GM19240 (cell line): ENCODE measurements around the gene ZCCHC17.

Experiments
- DNase-seq: peaks from one replicate; pipeline ENCODE4 v3.0.0; 2011; ENCODE audit warnings: low spot score; ENCODE audit not compliant: insufficient read length

Gene ZCCHC17

DNA sequence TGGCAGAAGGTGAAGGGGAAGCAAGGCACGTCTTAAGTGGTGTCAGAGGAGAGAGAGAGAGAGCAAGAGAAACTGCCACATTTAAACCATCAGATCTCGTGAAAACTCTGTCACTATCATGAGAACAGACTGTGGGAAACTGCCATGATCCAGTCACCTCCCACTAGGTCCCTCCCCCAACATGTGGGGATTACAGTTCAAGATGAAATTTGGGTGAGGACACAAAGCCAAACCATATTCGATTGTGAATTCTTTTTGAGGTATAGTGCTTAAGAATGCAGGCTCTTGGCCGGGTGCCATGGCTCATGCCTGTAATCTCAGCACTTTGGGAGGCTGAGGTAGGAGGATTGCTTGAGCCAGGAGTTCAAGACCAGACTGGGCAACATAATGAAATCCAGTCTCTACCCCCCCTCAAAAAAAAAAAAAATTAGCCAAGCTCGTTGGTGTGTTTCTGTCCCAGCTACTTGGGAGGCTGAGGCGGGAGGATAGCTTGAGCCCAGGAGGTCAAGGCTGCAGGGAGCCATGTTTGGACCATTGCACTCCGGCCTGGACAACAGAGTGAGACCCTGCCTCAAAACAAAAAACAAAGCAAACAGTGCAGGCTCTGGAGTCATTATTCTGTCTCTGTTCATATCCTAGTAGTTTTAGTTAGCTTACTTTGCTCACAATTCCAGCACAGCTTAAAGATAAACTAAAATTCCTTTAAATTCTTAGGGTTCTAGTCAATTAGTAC is 6.0 kb downstream of the ZCCHC17 start:
- no peak for DNase-seq

DNA sequence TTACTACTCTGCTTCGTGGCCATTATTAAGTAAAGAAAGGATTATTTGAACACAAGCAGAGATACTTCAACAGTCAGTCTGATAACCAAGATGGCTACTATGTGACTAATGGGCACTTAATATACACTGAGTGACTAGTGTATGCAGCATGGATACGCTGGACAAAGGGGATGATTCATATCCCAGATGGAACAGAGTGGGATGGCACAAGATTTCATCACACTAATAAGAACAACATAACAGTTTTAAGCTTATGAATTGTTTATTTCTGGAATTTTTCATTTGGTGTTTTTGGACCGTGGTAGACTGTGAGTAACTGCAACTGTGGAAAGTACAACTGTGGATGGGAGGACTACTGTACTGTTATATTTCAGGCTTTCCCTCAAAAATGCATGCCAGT is 9.4 kb downstream of the ZCCHC17 start:
- no peak for DNase-seq

- DNase-seq, result no peak
These were observed 11.2 kb downstream of the ZCCHC17 start for GRCh38 chr1:31308036-31308435.

GRCh38 chr1:31310198-31310597 is 13.4 kb downstream of the ZCCHC17 start:
- DNase-seq, result no peak

GRCh38 chr1:31315902-31316301 is 19.1 kb downstream of the ZCCHC17 start:
- no peak for DNase-seq

DNA sequence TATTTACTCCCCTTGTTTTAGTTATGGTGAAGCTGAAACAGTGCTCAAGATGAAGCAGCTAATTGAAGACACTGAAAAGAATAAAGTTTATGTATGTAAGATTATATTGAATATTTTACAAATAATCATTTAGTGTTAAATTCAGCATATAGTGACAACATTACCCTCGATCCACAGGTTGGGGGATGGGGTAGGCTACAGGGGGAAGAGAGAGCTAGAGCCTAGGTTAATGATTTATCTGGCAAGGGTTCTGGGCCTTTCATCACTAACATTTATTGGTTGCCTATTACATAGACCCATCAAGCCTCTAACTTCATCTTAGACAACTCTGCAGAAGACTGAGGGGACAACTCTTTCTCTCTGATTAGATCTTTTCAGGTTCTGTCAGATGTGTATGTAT is 21.3 kb downstream of the ZCCHC17 start:
- no peak for DNase-seq

- DNase-seq, result no peak
These were observed 27.3 kb downstream of the ZCCHC17 start for GRCh38 chr1:31324093-31324492.

- no peak for DNase-seq
These were observed 28.2 kb downstream of the ZCCHC17 start for GRCh38 chr1:31324992-31325391.

DNA sequence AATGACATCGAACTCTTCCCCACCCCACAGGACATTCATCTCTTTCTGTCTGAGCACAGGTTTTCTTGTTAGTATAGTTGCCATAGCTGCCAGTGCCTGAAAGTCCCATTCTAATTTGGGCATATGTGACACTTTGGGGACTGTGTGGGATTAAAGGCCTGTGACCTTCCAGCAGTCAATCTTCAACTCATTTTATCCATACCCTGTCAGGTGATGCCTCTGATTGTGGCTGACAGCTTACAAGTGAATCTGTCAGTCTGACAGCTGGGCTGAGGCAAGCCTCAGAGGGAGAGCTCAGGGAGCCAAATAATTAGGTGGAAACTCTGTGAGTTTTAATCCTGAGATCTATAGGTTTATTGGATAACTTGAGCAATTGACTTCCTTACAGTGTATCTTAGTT is 29.6 kb downstream of the ZCCHC17 start:
- DNase-seq, result no peak

DNA sequence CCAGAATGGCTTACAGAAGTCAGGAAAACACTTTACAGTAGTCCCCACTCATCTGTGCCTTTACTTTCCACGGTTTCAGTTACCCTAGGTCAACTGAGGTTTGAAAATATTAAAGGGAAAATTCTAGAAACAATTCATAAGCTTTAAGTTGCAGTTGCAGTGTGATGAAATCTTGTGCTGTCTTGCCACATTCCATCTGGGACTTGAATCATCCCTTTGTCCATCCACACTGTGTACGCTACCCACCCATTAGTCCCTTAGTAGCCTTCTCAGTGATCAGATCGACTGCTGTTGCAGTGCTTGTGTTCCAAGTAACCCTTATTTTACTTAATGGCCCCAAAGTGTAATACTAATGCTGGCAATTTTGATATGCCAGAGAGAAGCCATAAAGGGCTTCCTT is 30.5 kb downstream of the ZCCHC17 start:
- DNase-seq, result no peak

GRCh38 chr1:31335007-31335406 is 38.2 kb downstream of the ZCCHC17 start:
- peak; percentile 15 for DNase-seq

DNA sequence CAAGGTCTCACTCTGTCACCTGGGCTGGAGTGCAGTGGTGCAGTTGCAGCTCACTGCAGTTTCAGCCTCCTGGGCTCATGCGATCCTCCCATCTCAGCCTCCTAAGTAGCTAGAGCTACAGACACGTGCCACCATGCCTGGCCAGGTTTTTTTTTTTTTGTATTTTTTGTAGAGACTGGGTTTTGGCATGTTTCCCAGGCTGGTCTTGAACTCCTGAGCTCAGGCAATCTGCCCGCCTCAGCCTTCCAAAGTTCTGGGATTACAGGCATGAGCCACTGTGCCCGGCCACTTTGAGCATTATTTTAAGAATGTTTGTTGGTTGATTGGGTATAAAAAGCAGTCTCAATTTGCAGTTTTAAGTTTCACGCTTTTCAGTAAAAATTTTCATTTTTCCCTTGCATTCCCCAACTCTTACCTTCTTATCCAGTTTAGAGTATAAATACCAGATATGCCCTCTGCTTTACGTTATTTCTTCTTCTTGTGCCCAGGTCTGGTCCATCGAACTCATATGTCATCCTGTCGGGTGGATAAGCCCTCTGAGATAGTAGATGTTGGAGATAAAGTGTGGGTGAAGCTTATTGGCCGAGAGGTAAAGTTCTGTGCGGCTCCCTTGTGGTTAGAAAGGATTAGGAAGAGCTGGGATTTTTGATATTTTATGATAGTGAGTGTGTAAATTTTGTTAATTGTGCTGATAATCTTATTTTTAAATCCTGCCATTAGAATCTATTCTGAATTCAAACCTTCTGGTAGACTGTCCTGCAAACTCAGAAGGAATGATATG is 40.0 kb downstream of the ZCCHC17 start:
- DNase-seq, result no peak

GRCh38 chr1:31344503-31344902 is 47.7 kb downstream of the ZCCHC17 start:
- no peak for DNase-seq

DNA sequence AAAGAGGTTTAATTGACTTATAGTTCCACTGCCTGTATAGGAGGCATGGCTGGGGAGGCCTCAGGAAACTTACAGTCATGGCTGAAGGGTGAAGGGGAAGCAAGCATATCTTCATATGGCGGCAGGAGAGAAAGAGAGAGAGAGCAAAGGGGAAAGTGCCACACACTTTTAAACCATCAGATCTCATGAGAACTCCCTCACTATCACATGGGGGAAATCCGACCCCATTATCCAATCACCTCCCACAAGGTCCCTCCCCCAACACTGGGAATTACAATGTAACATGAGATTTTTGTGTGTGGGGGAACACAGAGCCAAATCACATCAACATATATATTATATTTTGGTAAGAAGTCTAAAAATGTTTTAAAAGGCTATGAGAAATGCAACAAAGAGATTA is 48.8 kb downstream of the ZCCHC17 start:
- no peak for DNase-seq

- DNase-seq, result no peak
These were observed 50.0 kb downstream of the ZCCHC17 start for GRCh38 chr1:31346785-31347184.

DNA sequence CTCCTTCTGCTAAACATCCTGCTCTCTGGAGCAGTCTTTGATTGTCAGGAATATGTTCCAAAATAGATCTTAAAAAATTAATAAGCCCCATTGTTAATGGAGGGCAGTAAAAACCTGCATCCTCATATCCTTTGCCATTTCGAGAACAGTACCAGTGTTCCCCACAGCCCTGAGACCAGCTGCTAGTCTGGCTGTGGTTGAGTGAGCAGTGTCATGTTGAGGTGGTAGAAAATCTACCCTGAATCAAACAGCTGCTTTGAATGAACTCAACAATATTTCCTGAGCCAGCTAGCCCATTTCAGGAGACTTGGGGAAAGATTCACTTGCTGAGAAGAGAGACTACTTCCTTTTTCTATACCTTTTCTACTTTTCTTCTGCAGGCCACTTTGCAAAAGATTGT is 51.6 kb downstream of the ZCCHC17 start:
- DNase-seq, result no peak

DNA sequence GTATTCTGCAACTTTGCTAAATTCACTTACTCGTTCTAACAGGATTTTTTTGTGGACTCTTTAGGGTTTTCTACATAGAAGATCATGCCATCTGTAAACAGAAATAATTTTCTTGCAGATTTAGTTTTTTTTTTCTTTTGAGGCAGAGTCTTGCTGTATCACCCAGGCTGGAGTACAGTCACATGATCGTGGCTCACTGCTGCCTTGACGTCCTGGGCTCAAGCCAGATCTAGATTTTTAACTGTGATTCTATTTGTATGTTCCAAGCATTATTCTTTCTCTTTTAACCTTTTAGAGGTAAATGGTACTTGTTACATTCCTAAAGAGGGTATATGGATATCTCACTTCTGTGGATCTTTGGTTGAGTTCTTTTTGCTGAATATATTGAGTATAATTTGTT is 57.5 kb downstream of the ZCCHC17 start:
- no peak for DNase-seq

DNA sequence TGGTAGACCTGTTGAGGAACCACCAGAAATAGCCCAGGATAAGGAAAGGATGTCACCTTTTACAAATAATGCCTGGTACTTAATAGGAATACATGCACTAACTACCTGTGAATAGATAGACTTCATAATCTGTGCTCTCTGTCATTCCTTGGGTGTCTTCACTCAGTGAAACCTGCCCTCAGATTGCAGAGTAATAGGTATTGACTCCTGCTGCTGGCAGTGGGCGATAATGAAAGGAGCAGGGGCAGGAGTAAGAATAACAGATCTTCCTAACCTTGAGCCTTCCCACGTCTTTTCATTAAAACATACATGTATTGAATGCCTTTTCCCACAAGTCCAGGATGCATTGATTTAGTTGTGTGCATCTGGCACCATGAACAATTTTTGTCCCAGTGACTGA is 59.6 kb downstream of the ZCCHC17 start:
- no peak for DNase-seq

DNA sequence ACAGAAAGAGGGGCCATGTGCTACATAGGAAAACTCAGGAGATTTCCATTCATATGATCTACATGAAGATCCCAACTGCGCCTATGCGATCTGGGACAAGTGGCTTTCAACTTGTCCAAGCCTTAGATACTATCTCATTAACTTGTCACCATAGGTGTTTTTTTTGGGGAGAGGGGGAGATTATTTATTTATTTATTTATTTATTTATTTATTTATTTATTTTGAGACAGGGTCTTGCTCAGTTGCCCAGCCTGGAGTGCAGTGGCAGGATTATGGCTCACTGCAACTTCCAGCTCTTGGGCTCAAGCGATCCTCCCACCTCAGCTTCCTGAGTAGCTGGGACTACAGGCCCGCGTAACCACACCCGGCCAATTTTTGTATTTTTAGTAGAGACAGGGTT is 64.8 kb downstream of the ZCCHC17 start:
- DNase-seq, result no peak

DNA sequence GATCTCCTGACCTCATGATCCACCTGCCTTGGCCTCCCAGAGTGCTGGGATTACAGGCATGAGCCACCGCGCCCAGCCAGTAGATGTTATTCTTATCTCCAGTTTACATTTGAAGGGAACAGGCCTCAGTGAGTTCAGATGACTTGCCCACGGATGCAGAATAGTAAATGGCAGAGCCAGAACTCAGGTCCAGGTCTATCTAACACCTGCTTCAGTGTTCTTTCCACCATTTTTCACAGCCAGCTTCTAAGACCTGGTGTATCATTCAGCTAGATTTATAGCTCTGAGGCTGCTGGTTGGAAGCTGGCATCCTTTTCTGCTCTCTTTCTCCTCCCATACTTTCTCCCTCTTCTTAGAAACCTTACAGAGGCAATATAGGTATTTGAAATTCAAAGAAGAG is 65.2 kb downstream of the ZCCHC17 start:
- no peak for DNase-seq

DNA sequence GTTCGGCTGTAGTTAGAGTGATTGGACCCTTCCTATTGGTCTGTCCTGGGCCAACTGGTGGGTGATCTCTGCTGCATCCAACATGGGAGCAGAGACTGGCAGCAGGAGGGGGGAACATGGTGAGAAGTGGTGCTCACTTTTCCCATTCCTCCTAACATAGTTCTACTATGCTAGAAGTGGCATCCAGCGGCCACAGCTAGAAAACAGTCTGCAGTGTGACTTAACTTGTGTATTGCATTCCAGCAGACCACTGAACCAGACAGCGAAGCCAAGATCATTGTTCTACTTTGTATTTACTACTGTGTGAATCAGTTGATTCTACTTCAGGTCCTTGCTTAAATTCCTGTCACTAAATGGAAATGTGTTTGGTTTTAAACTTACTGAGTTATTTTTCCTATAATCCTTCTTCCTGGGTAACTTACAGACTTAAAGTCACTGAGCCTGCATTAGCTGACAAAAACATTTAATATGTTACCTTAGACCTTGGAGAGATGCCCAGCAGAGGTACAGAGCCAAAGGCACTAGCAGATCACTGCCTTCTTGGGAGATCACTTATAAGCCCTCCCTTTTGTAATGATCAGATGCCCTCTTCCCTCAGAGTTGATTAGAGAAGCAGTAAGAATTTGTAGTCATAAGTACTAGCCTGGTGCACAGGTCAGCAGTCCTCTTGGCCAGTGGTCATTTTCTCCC is 67.9 kb downstream of the ZCCHC17 start:
- DNase-seq, result no peak

DNA sequence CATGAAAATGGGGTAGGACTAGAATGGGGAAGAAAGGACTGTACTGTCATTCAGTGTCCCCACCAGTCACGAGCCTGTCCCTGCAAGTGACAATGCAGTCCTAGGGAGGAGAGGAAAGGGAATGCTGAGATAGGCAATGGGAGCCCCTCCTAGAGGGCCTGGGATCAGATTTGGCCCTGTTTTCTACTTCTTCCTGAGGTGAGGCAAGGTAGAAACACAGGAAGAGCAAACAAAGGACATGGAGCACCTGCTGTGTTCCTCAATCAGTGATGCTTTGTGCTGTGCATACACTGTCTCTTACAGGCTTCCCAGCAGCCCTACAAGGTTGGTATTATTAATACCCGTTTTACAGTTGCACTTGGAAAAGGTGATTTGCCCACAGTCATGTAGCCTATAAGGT is 70.0 kb downstream of the ZCCHC17 start:
- DNase-seq, result no peak
